Measurements from ENCODE around the gene VPS25.

The VPS25 gene

DNA sequence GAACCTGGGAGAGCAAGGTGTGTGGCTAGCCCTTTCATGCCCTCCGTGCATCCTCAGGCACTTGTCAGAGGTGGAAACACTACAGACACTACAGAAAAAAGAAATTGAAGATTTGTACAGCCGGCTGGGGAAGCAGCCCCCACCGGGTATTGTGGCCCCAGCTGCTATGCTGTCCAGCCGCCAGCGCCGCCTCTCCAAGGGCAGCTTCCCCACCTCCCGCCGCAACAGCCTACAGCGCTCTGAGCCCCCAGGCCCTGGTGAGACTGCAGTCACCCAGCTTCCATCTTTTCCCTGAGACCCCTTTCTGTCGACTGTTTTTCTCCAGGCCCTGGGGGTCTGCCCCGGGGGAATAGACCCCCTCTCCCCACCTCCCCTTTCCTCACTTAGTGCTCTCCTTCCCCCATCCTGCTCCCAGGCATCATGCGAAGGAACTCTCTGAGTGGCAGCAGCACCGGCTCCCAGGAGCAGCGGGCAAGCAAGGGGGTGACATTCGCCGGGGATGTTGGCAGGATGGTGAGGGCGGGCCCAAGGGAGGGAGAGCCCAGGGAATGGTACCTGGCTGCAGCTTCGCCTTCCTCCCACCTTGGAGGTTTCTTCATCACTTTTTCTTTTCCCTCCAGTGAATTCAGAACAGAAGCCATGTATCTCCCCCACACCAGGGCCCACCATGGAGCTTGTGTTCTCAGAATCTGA is 23.0 kb downstream of the VPS25 start:
- no peak for FAIRE-seq

DNA sequence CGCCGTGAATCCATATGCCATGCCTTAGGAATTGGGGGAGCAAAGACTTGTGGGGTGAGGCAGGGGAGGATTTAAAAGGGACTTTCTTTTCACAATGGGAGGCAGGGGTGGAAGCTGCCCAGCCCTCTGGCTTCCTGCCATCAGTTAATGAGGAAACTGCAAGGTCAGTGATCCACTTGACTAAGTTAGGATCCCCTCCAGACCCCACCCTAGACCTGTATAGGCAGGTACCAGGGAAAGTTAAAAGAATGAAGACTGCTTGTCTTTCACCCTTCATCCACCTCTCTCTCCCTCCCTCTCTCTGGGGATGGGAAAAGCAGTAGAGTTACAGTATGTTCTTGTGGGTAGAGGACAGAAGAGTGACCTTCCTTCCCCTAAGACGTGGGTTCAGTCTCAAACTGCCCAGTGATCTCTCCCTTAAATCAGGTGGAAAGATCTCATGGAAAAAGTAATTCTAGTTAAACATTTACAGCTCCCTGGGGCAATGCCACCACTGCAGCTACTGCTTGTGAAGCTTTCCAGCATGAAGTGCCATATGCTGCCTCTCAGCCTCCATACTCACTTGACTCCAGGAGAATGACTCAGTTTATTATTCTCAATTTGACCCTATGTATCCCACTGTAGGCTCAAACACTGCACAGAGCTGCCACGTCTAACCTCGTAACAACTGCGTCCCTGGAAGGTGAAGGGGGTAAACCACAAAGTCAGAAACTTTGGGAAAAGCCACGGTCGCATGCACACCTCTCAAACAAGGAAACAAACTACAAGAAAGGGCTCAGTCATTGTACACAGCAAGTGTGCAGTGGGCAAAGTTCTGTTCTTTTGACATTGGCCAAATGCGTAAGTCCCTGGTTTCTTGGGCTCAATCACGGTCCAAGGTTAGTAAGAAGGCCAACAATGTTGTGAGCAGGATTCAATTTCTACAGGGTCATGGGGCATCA is 24.1 kb downstream of the VPS25 start:
- no peak for FAIRE-seq

DNA sequence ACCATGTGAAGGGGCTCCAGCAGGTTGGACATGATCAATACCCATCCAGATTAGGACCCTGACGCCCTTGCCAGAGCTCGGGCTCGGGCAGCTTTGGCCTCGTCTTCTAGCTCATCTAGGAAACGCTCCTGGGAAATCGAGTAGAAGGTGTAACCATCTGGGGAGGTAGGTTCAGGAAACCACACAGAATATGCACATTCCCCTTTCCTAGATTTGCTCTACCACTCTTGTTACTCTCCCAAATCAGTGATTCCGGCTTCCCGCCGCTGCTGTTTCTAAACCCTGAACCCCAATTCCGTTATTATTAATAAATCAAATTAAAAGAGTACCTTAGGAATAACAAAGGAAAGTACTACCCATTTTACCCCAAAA is 24.7 kb downstream of the VPS25 start:
- FAIRE-seq: no peak

DNA sequence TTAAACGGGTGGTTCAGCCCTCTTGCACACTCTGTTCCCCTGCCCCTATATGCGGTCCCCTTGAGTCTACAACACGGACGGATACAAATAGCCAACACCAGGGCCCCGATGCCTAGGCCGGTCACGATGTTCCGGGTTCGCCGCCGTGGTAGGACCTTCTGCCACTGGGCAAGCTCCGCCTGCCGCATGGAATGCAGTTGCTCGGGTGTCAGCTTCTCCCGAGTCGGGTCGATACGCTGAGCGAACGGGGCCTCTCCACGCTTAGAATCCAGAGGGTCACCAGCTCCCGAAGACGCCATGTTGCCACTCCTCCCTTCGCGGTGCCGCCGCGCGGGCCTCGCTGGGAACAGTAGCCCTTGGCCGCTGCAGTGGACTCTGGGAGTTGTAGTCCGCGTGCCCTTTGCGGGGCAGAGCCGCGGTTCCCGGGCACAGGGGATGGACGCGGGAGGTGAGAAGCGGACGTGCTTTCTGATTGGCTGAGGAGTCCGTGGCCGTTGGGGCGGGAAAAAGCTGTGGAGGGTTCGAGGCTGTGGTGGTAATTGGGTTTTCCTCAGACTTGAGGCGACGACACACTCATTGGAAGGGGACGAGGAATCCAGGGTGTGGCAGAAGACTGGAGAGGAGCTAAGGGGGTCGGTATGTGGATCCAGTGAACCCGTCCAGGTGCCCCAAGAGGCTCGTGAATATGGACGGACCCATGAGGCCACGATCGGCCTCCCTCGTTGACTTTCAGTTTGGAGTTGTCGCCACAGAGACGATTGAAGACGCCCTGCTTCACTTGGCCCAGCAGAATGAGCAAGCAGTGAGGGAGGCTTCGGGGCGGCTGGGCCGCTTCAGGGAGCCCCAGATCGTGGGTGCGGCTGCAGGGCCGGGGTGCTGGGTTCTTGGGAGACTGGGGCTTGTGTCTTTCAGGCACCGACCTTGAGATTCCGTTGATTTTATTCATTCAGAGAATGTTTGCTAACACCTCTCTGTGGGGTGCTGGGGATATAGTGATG is 25.4 kb downstream of the VPS25 start, which contains the start of the genes CNTD1 and COA3:
CNTD1 (plus strand) TSS at position 479 of the 998 bp plus-strand sequence; CDS start at position 686, 207 bp downstream.
COA3 (minus strand) TSS at position 322 of the 998 bp plus-strand sequence; CDS start at position 299, 23 bp downstream.
- FAIRE-seq: no peak

DNA sequence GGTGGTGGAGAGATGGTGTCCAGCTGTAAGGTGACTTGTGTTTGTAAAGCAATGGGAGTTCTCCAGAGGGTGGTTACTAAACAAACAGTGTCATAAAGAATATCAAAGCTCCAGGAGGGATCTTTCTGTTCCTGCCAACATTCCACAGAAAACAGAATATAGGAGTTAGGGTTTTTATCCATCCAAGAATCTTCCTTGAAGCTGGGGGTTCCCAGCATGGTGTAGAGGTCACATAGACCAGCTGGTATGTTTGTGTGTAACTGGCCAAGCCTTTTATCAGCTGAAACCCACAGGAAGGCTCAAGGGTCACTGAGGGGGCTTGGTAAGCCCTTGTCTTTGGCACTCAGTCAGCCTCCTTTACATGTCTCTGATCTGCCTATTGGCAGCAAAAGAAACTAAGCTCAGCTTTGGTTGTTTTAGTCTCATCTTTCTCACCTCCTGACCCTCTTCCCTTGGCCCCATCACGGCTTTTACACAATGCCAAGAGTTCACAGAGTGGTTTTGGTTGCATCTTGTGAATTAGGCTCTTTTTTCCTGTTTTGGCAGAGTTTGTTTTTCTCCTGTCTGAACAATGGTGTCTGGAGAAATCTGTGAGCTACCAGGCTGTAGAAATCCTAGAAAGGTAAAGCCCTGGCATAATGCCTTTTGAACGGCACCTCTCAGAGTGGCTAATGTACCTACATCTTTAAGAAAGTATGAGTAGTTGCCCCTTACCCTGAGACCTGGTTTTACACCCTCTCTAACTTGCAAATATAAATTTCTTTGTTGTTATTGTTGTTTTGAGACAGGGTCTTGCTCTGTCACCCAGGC is 30.0 kb downstream of the VPS25 start:
- no peak for FAIRE-seq

DNA sequence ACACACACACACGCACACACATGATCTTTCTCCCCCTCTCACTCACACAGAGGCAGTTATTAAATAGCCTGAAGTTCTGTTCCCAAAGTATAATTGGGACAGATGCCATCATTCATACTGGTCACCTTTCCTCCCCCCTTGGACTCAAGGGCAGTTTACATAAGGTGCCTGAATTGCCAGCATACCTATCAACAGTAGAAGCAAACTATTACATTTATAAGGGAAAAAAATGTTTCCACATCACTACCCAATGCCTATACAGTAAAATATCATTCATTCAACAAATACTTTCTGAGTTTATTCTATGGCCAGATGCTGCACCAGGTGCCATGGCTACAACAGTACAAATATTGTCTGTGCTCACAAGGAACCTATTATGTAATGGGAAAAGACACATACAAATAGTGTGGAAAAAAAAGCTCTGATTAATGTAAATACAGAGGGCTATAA is 31.7 kb downstream of the VPS25 start:
- FAIRE-seq: no peak

DNA sequence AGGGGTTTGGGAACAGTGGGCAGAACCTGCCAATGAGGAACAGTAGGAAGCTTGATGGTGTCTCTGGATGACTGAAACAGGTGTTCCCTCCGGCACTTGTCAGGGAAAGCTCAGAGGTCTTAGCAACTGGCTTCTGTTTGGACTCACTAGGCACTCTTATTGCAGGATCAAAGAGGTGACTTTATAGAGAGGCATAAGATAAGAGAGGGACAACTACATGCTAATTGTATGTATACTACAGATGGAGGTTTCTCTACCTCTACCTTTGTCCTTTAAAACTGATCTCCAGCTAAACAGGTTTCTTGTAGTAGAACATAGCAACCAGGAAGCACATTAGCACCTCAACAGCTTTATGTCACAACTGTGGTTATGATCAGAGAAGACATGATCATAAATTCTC is 33.0 kb downstream of the VPS25 start:
- no peak for FAIRE-seq

DNA sequence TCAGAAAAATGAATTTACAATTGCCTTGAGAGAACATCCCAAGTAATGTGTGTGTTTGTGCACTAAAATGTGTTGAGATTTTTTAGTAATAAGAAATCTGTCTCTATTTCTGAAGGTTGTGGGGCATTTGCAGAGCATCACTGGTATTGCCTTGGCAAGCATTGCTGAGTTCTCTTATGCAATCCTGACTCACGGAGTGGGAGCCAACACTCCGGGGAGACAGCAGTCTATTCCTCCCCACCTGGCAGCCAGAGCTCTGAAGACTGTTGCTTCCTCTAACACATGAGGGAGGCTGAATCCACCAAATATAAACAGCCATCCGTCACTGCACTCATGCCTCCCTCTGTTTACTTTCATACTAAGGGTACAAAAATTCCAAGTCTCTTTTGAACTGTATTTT is 36.0 kb downstream of the VPS25 start:
- FAIRE-seq: no peak

DNA sequence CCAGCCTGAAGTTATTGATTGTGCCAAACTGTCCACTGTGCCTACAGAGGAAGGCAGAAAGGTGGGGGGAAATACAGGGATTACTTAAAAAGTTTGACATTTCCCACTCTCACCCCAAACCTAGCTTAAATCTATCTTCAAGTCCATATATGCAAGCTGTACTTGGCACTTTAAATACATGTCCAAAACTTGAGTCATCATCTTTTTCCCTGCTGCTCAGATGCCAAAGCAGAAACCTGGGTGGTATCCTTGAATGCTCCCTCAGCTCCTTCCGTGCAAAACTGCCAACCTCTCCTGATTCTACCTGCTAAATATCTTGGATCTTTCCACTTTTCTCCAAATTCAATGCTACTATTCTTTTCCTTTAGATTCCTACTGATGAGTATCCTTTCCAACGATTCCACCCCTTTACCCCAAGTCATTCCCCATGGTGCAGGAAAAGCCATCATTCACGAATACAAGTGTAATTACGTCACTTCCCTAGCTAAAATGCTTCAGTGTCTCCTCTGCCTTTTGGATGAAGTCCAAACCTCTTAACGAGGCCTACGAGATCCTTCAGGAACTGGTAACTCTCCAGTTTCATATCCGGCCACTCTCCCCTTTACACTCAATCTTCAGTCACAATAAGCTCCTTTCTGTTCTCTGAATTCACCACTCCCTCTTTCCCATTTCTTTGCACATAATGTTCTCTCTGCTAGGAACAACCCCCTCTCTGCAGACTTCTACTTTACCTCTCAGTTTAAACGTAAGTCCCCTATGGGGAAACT is 41.6 kb downstream of the VPS25 start:
- FAIRE-seq: no peak

DNA sequence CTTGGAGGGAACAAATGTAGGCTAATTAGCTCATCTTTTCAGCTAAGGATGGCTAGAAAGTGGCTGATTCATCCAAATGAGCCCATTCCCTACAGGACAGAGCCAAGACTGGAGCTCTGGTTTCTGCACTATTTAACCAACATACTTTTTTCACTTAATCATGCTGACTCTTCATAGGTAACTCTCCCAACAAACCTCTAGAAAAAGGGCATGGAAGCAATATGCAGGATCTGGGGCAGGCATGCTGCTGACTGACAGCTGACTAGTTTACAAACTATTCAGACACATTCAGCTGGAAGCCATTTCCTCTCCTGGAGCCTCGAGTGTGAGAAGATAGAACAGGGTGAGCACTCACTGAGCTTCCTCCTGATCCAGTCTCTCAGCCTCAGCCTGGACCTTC is 44.6 kb downstream of the VPS25 start:
- no peak for FAIRE-seq

DNA sequence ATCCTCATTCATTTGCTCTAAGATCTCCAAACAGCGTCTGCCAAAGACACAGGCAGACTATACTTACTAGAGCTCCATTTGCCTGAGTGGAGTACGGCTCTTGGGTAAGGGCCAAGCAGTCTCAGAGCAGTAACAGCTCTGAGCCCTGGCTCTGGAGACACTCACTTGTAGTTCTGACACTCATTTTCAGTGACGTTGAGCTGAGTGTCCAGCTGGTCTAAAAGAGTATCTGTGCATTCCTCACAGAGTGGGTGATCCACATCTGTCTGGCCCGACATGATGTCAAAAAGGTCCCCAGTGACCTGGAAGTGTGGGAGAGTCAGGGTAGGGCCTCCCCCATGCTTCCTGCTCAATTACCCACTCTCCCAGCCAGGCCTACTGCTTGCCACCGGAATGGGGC is 45.1 kb downstream of the VPS25 start:
- FAIRE-seq: no peak

DNA sequence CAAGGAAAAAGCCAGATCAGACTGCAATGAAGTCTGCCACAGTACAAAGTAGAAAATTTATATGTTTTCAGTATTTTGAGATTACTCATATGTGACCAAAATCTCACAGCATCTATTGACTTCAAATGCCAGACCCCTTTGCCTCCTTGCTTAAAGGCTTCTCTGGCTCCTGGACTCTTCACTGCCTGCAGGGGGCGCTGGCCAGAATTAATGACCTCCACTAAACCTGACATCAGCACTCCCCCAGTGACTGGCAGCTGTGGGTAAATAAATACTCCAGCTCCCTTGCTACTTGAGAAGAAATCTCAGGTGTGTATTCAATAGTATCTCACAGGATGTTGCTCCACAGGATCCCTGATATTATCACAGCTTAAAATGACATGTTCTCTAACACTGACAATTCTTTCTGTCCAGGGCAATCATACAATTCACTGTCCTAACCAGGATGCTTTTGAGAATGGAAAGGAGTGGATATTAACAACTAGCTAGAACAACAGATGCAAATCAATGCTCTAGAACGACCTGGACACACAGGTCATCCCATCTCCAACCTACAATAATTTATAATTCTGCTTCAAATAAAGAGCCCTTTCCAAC is 46.8 kb downstream of the VPS25 start:
- FAIRE-seq: no peak

DNA sequence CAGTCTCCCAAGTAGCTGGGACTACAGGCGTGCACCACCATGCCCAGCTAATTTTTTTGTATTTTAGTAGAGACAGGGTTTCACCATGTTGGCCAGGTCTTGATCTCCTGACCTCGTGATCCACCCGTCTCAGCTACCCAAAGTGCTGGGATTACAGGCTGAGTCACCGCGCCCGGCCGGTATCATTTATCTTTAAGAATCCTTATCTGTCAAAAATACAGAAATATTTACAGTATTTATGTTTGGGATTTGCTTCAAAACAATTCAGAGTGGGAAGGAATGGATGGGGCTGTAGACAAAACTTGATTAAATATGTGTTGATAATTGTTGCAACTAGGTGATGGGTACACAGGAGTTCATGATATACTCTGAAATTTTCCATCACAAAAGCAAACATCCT is 47.9 kb downstream of the VPS25 start:
- no peak for FAIRE-seq

DNA sequence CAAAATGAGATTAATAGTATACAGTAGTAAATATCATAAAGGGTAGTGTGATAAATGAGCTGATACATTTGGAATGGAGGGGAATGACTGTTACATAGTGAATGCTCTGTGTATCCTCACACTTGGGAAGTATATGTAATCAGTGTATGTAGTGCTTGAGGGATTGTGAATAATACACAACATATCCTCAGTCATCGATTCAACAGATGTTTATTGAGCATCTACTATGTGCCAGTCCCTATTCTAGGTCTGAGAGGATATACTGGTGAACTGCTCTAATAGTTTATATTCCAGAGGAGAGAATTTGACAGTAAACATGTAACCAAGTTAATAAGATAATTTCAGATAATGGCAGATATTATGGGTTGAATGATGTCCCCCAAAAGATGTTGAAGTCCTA is 54.2 kb downstream of the VPS25 start:
- no peak for FAIRE-seq
